Thyroid gland (tissue), 4 donors: ENCODE data around the gene FBXL17. TPM values are rescaled to one million over a fixed set of nuclear protein-coding genes. Genes with fewer than 3 reads are reported as not detected.

Experiments used
- DNase-seq, 2 donors: peaks; one replicate each; pipeline ENCODE4 v3.0.0-alpha.2; 2019
- H3K27ac ChIP-seq, 3 donors: fragments of 200-600 bp; sonication (generic); 1 replicate in 2 of 3; 2 replicates in 1 of 3; pipeline ENCODE4 v1.5.1; 2016 to 2019; ENCODE audit warnings: mild to moderate bottlenecking in 1 of 3, moderate library complexity in 1 of 3
- H3K27me3 ChIP-seq: fragments of 200-600 bp; sonication (generic); one replicate; pipeline ENCODE4 v1.5.1; 2019
- H3K36me3 ChIP-seq, 2 donors: fragments of 200-600 bp; sonication (generic); one replicate each; pipeline ENCODE4 v1.5.1; 2016 to 2019
- H3K4me1 ChIP-seq, 2 donors: fragments of 200-600 bp; sonication (generic); one replicate each; pipeline ENCODE4 v1.5.1; 2017 to 2019
- H3K4me3 ChIP-seq, 3 donors: fragments of 200-600 bp; sonication (generic); replicated peaks in 1 of 3; 1 replicate in 2 of 3; 2 replicates in 1 of 3; pipeline ENCODE4 v1.5.1; 2016; ENCODE audit warnings: mild to moderate bottlenecking in 1 of 3
- H3K9me3 ChIP-seq: fragments of 200-600 bp; sonication (generic); one replicate; pipeline ENCODE4 v1.5.1; 2017
- POLR2A ChIP-seq, 2 donors: fragments of 450-650 bp; IDR thresholded peaks; one replicate each; pipeline ENCODE4 v1.6.1; 2017; ENCODE audit warnings: antibody characterized with exemption in 2 of 2, mild to moderate bottlenecking in 2 of 2, moderate library complexity in 1 of 2
- WGBS, 2 donors: methylation state at CpG; one replicate each; pipeline ENCODE4 v1.1.5; 2017; 5-methylcytosine and 5-hydroxymethylcytosine counted together
- intact Hi-C: fragments of 100-400 bp; cut with DNase I; formaldehyde crosslinking; loops from one replicate; pipeline ENCODE4 v1.15.1; 2023
- total RNA-seq, 4 donors: library from RNA; depleted of rRNA; stranded (reverse); fragments of >200 nt; gene quantifications; one replicate each; pipeline ENCODE4 v1.2.3, GENCODE V29; 2016
- TF ChIP-seq, protein P1 (sequence below), 6 experiments: fragments of 200-600 bp in 3 of 6; fragments of 450-650 bp in 3 of 6; sonication (generic) in 3 of 6; IDR thresholded peaks; one replicate each; pipeline ENCODE4 v1.5.1; 2016 to 2019; ENCODE audit warnings: antibody characterized with exemption in 6 of 6, mild to moderate bottlenecking in 2 of 6, inconsistent platforms in 1 of 6, moderate library complexity in 1 of 6

Gene FBXL17
- total RNA-seq, 4 donors from 2014 or later: 37.6 to 77.7 (median 55.6) TPM

DNA sequence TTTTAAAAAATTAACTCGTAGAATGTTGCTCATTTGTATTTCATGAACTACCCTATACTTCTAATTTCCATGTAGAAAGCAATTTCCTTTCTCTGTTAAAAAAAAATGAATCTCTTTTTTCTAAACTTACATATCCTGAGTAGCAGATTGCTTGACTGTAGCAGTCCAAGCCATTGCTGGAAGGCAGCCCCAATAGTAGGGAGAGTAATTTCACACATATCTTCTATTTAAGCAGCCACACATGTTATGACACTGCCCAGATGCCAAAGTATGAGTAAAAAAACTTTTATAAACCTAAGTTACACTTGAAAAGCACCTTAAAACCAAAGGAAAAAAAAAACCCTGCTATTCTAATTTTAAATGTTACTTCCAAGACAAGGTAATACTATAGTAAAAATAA is 69.6 kb downstream of the FBXL17 start:
- Histone ChIP-seq H3K4me1 (no peaks in the 10 kb centered on the region), H3K27ac (no peak overlapping the region), H3K9me3 (no peaks in the 10 kb centered on the region), H3K27me3 (no peaks in the 10 kb centered on the region), H3K36me3 (no peaks in the 10 kb centered on the region), H3K4me3 (no peak overlapping the region)
- DNase-seq: no peak
- WGBS, 2 donors: 90% methylated on average over 1 of the region's 1 CpG
- TF ChIP-seq, protein P1, sequence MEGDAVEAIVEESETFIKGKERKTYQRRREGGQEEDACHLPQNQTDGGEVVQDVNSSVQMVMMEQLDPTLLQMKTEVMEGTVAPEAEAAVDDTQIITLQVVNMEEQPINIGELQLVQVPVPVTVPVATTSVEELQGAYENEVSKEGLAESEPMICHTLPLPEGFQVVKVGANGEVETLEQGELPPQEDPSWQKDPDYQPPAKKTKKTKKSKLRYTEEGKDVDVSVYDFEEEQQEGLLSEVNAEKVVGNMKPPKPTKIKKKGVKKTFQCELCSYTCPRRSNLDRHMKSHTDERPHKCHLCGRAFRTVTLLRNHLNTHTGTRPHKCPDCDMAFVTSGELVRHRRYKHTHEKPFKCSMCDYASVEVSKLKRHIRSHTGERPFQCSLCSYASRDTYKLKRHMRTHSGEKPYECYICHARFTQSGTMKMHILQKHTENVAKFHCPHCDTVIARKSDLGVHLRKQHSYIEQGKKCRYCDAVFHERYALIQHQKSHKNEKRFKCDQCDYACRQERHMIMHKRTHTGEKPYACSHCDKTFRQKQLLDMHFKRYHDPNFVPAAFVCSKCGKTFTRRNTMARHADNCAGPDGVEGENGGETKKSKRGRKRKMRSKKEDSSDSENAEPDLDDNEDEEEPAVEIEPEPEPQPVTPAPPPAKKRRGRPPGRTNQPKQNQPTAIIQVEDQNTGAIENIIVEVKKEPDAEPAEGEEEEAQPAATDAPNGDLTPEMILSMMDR (IDR thresholded peaks at IDR 0.05): no peak
- TF ChIP-seq POLR2A (IDR thresholded peaks at IDR 0.05): no peak
- intact Hi-C loops: no loop called here

DNA sequence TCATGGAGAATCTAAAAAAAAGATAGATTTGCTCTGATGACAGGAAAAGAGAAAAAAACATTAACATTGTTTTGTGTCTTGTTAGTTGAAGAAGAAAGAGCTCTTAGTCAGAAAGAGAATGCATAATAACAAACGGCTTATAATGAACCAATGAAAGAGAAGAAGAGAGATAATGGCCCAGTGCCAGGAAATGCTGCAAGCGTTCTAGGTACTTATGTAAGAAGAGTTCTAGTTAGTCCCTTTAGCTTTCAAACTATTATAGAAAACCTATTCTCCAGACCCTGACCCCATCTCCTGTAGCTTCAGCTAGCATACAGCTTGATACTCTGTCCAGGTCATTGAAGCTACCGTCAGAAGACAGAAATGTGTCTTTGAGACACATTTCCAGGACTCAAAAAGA is 70.2 kb downstream of the FBXL17 start:
- H3K27me3 ChIP-seq: no peaks in the 10 kb centered on the region
- H3K9me3 ChIP-seq: no peaks in the 10 kb centered on the region
- TF ChIP-seq, protein P1 (IDR thresholded peaks at IDR 0.05): no peak
- TF ChIP-seq POLR2A (IDR thresholded peaks at IDR 0.05): no peak
- no peak overlapping the region for H3K4me3 ChIP-seq
- no peaks in the 10 kb centered on the region for H3K4me1 ChIP-seq
- no peaks in the 10 kb centered on the region for H3K36me3 ChIP-seq
- no peak overlapping the region for H3K27ac ChIP-seq
- DNase-seq: no peak
- intact Hi-C loops: no loop called here
- WGBS, 2 donors: 87 to 90% methylated on average over 3 of the region's 3 CpGs

GRCh38 chr5:108303611-108304010 is 78.3 kb downstream of the FBXL17 start:
- H3K4me3 ChIP-seq: no peak overlapping the region
- whole genome bisulfite sequencing, 2 donors: 93 to 96% methylated on average over 2 of the region's 2 CpGs
- no peaks in the 10 kb centered on the region for H3K36me3 ChIP-seq
- H3K27me3 ChIP-seq: no peaks in the 10 kb centered on the region
- no peaks in the 10 kb centered on the region for H3K9me3 ChIP-seq
- intact Hi-C loops: no loop called here
- no peak for DNase-seq
- no peak overlapping the region for H3K27ac ChIP-seq
- H3K4me1 ChIP-seq: no peaks in the 10 kb centered on the region
- TF ChIP-seq, protein P1 (IDR thresholded peaks at IDR 0.05): no peak
- TF ChIP-seq POLR2A (IDR thresholded peaks at IDR 0.05): no peak

DNA sequence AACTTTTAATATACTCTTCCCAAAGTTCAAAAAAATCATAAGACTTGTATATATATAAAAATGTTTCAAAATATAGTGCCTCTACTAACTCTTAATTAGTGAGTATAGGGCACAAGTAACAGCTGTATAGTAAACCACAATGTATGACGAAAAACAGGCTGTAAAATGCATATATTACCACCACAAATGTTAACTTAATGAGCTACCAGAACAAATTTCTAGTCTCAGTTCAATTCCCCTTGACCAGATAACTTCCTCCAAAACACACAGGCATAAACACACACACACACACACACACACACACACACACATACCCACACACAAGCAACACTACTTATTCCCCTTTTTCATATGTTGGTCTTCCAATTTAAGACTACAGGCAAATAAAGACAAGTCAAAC is 78.8 kb downstream of the FBXL17 start:
- intact Hi-C loops: no loop called here
- WGBS, 2 donors: 96 to 97% methylated on average over 1 of the region's 1 CpG
- Histone ChIP-seq H3K4me3 (no peak overlapping the region), H3K4me1 (peaks cover 0 to under 1% of the 10 kb centered on the region in 2 donors), H3K36me3 (no peaks in the 10 kb centered on the region), H3K27me3 (no peaks in the 10 kb centered on the region), H3K27ac (no peak overlapping the region), H3K9me3 (no peaks in the 10 kb centered on the region)
- TF ChIP-seq POLR2A (IDR thresholded peaks at IDR 0.05): no peak
- TF ChIP-seq, protein P1 (IDR thresholded peaks at IDR 0.05): no peak
- DNase-seq: no peak

DNA sequence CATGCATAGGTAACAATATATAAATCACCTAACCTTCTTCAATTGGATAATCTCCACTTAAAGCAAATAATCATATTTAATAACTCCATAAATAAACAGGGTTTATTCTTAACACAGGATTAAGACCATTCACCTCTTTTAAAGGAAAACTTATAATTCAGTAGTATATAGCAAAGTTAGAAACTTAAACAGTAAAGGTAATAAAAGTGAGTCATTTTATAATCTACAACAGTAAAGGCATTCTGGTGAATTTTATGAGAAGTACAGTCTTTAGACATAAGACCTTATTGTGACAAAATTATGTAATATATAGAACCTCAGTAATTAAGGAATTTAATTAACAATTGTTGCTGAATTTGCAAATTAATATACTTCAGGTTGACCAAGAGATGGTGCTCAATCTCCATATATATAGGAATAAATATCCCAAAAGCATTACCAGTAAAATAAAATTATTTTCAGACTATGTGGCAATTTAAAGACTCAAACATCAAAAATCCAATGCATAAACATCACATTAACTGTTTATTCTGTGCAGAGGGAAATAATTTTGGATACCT is 84.8 kb downstream of the FBXL17 start:
- H3K36me3 ChIP-seq: no peaks in the 10 kb centered on the region
- TF ChIP-seq, protein P1 (IDR thresholded peaks at IDR 0.05): no peak
- TF ChIP-seq POLR2A (IDR thresholded peaks at IDR 0.05): no peak
- intact Hi-C loops: no loop called here
- DNase-seq: no peak
- no peaks in the 10 kb centered on the region for H3K9me3 ChIP-seq
- no peaks in the 10 kb centered on the region for H3K27me3 ChIP-seq
- no peak overlapping the region for H3K4me3 ChIP-seq
- H3K4me1 ChIP-seq: peaks cover 0 to 2% of the 10 kb centered on the region in 2 donors
- no peak overlapping the region for H3K27ac ChIP-seq
